ENCODE measurements around the gene IRAK2. TPM values are rescaled to one million over a fixed set of nuclear protein-coding genes. Genes with fewer than 3 reads are reported as not detected.

Gene IRAK2
- total RNA-seq, 1 donor from 2014 or later, result 2.0 TPM

GRCh38 chr3:10226293-10226692, 61.6 kb downstream of the IRAK2 start:
- Mint-ChIP-seq H3K27ac (ENCODE audit: unreplicated experiment) (no peak overlapping the region), H3K4me1 (ENCODE audit: low read depth, unreplicated experiment) (peaks cover 2% of the 10 kb centered on the region), H3K9me3 (ENCODE audit: unreplicated experiment) (no peaks in the 10 kb centered on the region), H3K36me3 (ENCODE audit: low read depth, unreplicated experiment) (no peaks in the 10 kb centered on the region), H3K27me3 (ENCODE audit: low read depth, unreplicated experiment) (no peaks in the 10 kb centered on the region), H3K4me3 (ENCODE audit: unreplicated experiment) (no peak overlapping the region)
- DNase-seq (ENCODE audit: low read depth) (no peak), FAIRE-seq (no peak)
- TF ChIP-seq CTCF (IDR thresholded peaks at IDR 0.05; ENCODE audit: insufficient read depth, low read depth, low read length) (no peak), EZH2 (IDR thresholded peaks at IDR 0.05; ENCODE audit: insufficient read depth, low read length) (no peak)
- Histone ChIP-seq H3K4me2 (ENCODE audit: low read length) (no peak overlapping the region), H3K4me1 (ENCODE audit: insufficient read depth, low read length) (peaks cover 14% of the 10 kb centered on the region), H3K79me2 (ENCODE audit: insufficient read depth, low read length) (no peaks in the 10 kb centered on the region), H3K27ac (ENCODE audit: low read depth, low read length) (no peak overlapping the region), H3K4me3 (ENCODE audit: insufficient read depth, low read depth, low read length) (no peak overlapping the region), H4K20me1 (ENCODE audit: insufficient read depth, low read length) (peaks cover 5% of the 10 kb centered on the region), H3K9me3 (ENCODE audit: insufficient read depth, low read depth, low read length) (no peaks in the 10 kb centered on the region), H2AFZ (ENCODE audit: low read depth, low read length) (no peak overlapping the region), H3K36me3 (ENCODE audit: insufficient read depth, low read length) (peaks cover 6% of the 10 kb centered on the region), H3K9ac (ENCODE audit: low read length) (no peak overlapping the region), H3K27me3 (ENCODE audit: insufficient read depth, low read length) (no peaks in the 10 kb centered on the region)

- no peak overlapping the region for H3K27ac Mint-ChIP-seq (ENCODE audit: unreplicated experiment)
Measured at GRCh38 chr3:10228248-10228950, 63.7 kb downstream of the IRAK2 start.

More at GRCh38 chr3:10228248-10228950, 63.7 kb downstream of the IRAK2 start:
- Histone ChIP-seq H3K79me2 (ENCODE audit: insufficient read depth, low read length) (no peaks in the 10 kb centered on the region), H3K4me2 (ENCODE audit: low read length) (no peak overlapping the region), H3K4me3 (ENCODE audit: insufficient read depth, low read depth, low read length) (no peak overlapping the region), H3K36me3 (ENCODE audit: insufficient read depth, low read length) (peaks cover 8% of the 10 kb centered on the region), H3K9me3 (ENCODE audit: insufficient read depth, low read depth, low read length) (no peaks in the 10 kb centered on the region), H3K9ac (ENCODE audit: low read length) (no peak overlapping the region), H3K4me1 (ENCODE audit: insufficient read depth, low read length) (peaks cover 4% of the 10 kb centered on the region), H3K27me3 (ENCODE audit: insufficient read depth, low read length) (no peaks in the 10 kb centered on the region), H2AFZ (ENCODE audit: low read depth, low read length) (no peak overlapping the region), H3K27ac (ENCODE audit: low read depth, low read length) (no peak overlapping the region), H4K20me1 (ENCODE audit: insufficient read depth, low read length) (peaks cover 5% of the 10 kb centered on the region)
- DNase-seq (ENCODE audit: low read depth), result no peak
- Mint-ChIP-seq H3K9me3 (ENCODE audit: unreplicated experiment) (no peaks in the 10 kb centered on the region), H3K36me3 (ENCODE audit: low read depth, unreplicated experiment) (no peaks in the 10 kb centered on the region), H3K4me1 (ENCODE audit: low read depth, unreplicated experiment) (no peaks in the 10 kb centered on the region), H3K27me3 (ENCODE audit: low read depth, unreplicated experiment) (no peaks in the 10 kb centered on the region), H3K4me3 (ENCODE audit: unreplicated experiment) (no peak overlapping the region)
- TF ChIP-seq EZH2 (IDR thresholded peaks at IDR 0.05; ENCODE audit: insufficient read depth, low read length) (no peak), CTCF (IDR thresholded peaks at IDR 0.05; ENCODE audit: insufficient read depth, low read depth, low read length) (no peak)
- FAIRE-seq, result no peak

Measured in astrocyte (in vitro differentiated cells and primary cell).